GM19452 (cell line): ENCODE data around the gene C10orf95.

Experiments
- ATAC-seq: cut with Tn5 transposase; IDR thresholded peaks from one replicate; pipeline ENCODE4 v1.9.1; 2021; ENCODE audit not compliant: unreplicated experiment

C10orf95 gene

DNA sequence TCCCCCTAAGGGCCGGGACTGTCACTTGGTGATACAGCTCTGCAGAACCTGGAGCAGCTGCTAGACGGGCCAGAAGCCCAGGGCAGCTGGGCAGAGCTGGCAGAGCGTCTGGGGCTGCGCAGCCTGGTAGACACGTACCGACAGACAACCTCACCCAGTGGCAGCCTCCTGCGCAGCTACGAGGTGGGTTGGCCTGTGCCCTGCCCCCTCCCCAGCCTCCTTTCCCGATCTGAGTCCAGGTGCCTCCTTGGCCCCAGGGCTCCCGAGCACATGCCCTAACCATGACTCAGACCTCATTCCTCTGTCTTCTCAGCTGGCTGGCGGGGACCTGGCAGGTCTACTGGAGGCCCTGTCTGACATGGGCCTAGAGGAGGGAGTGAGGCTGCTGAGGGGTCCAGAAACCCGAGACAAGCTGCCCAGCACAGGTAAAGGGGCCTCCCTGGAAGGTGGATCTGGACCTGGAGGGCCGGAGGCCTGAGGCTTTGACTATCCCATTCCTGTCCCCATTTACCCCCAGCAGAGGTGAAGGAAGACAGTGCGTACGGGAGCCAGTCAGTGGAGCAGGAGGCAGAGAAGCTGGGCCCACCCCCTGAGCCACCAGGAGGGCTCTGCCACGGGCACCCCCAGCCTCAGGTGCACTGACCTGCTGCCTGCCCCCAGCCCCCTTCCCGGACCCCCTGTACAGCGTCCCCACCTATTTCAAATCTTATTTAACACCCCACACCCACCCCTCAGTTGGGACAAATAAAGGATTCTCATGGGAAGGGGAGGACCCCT, 49.4 kb downstream of the C10orf95 start:
- no peak for ATAC-seq

DNA sequence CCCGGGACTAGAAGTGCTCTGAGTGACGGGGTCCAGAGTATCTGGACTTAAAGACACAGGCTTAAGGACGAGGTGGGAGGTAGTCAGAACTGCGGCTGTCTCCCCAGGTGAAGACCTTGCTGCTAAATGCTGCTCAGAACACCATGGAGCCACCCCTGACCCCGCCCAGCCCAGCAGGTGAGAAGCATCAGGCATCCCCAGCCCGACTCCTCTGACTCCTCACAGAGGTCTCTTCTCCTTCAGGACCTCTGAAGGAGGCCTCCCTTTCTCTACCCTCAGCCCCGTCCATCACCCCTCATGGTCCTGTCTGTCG, 50.0 kb downstream of the C10orf95 start:
- no peak for ATAC-seq

DNA sequence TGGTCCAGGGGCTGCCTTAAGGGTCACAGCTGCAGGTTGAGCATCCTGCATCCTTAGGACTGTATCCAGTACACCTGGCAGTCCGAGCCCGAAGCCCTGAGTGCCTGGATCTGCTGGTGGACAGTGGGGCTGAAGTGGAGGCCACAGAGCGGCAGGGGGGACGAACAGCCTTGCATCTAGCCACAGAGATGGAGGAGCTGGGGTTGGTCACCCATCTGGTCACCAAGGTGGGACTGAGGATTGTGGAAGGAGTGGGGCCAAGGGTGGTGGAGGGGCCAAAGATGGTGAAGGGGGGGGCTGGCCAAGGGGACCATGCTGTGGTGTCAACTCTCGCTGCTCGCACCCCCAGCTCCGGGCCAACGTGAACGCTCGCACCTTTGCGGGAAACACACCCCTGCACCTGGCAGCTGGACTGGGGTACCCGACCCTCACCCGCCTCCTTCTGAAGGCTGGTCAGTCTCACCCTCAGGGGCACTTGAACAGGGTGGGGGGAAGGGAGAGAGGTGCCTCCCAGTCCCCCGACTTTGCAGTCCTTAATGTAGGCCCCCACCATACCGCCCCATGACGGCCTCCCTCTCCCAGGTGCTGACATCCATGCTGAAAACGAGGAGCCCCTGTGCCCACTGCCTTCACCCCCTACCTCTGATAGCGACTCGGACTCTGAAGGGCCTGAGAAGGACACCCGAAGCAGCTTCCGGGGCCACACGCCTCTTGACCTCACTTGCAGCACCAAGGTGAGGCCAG, 50.6 kb downstream of the C10orf95 start:
- ATAC-seq, result no peak

DNA sequence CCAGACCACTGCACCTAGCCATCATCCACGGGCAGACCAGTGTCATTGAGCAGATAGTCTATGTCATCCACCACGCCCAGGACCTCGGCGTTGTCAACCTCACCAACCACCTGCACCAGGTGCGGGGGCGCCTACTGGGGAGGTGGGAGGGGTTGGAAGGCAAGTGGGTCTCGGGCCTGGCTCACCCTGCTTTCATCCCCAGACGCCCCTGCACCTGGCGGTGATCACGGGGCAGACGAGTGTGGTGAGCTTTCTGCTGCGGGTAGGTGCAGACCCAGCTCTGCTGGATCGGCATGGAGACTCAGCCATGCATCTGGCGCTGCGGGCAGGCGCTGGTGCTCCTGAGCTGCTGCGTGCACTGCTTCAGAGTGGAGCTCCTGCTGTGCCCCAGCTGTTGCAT, 51.3 kb downstream of the C10orf95 start:
- ATAC-seq, result no peak
